HL-60 (cell line): ENCODE measurements around the gene TMLHE.

Experiments used
- POLR2AphosphoS5 ChIP-seq: IDR thresholded peaks from 2 replicates; pipeline ENCODE4 v1.6.1; 2012; ENCODE audit warnings: low read depth
- TF ChIP-seq, protein P1 (sequence below): IDR thresholded peaks from one replicate; pipeline ENCODE4 v1.5.1; 2011; ENCODE audit warnings: low read length, control low read depth, inconsistent platforms; ENCODE audit not compliant: insufficient read depth
- TF ChIP-seq, protein P2 (sequence below): IDR thresholded peaks from 2 replicates; pipeline ENCODE4 v1.6.1; 2012; ENCODE audit warnings: low read depth; ENCODE audit not compliant: insufficient replicate concordance

DNA sequence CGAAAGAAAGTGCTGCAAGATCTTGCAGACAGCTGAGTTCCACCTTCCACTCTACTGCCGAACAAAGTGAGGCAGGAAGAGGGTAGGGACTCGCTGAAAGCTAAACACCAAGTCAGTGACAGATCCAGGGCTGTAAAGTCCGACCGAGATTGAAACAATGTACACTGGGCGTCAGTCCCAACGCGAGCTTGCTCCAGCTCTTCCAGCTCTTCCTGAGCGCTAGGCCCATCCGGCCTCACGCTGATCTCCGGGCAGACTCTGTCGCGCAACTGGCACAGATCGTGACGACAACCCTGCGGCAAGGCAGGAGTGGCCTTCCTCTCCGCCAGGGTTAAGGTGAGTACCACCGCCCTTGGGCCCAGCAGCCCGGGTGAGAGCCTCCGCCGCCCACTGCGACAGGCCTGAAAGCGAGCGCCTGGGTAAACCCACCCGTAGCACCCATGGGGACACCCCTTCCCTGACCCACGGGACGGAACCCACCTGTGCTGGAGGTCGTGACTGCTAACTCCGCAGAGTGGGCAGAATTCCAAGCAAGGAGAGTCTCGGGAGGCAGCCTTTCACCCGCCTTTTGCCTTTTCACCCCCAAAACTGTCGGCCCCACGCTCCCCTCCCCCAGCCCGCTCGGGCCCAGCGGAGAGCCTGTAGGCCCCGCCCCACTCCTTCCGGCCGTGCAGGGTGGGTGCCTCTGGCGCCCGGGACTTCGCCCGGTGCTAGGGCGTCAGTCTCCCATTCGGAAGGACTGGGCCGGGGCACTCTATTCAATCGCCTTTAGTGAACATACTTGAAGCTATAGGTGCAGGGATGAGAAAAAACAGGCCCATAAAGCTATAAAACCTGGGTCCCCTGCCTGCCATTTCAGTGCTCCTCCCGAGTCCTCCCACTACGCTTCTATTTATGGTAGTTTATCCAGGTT lies at the start of gene TMLHE, which contains the start of gene SPRY3:
- TF ChIP-seq, protein P1, sequence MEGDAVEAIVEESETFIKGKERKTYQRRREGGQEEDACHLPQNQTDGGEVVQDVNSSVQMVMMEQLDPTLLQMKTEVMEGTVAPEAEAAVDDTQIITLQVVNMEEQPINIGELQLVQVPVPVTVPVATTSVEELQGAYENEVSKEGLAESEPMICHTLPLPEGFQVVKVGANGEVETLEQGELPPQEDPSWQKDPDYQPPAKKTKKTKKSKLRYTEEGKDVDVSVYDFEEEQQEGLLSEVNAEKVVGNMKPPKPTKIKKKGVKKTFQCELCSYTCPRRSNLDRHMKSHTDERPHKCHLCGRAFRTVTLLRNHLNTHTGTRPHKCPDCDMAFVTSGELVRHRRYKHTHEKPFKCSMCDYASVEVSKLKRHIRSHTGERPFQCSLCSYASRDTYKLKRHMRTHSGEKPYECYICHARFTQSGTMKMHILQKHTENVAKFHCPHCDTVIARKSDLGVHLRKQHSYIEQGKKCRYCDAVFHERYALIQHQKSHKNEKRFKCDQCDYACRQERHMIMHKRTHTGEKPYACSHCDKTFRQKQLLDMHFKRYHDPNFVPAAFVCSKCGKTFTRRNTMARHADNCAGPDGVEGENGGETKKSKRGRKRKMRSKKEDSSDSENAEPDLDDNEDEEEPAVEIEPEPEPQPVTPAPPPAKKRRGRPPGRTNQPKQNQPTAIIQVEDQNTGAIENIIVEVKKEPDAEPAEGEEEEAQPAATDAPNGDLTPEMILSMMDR, result no peak
- peak; percentile 36; the same call in 1 of the 2 replicates for TF ChIP-seq POLR2AphosphoS5
- TF ChIP-seq, protein P2, sequence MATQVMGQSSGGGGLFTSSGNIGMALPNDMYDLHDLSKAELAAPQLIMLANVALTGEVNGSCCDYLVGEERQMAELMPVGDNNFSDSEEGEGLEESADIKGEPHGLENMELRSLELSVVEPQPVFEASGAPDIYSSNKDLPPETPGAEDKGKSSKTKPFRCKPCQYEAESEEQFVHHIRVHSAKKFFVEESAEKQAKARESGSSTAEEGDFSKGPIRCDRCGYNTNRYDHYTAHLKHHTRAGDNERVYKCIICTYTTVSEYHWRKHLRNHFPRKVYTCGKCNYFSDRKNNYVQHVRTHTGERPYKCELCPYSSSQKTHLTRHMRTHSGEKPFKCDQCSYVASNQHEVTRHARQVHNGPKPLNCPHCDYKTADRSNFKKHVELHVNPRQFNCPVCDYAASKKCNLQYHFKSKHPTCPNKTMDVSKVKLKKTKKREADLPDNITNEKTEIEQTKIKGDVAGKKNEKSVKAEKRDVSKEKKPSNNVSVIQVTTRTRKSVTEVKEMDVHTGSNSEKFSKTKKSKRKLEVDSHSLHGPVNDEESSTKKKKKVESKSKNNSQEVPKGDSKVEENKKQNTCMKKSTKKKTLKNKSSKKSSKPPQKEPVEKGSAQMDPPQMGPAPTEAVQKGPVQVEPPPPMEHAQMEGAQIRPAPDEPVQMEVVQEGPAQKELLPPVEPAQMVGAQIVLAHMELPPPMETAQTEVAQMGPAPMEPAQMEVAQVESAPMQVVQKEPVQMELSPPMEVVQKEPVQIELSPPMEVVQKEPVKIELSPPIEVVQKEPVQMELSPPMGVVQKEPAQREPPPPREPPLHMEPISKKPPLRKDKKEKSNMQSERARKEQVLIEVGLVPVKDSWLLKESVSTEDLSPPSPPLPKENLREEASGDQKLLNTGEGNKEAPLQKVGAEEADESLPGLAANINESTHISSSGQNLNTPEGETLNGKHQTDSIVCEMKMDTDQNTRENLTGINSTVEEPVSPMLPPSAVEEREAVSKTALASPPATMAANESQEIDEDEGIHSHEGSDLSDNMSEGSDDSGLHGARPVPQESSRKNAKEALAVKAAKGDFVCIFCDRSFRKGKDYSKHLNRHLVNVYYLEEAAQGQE, result no peak
